Activated T-cell treated with anti-CD3 and anti-CD28 coated beads for 1 hour (primary cell): ENCODE measurements around the gene NUDT3.
A peak's percentile ranks its signal among the peaks of the same experiment; 100 is the strongest.
"Not testable (repeated sequence)": the region's sequence is repeated elsewhere in the genome, so short reads cannot be mapped to it uniquely, and the experiment has no call there.

Experiments
- DNase-seq: peaks from one replicate; pipeline ENCODE4 v3.0.0-alpha.2; 2020; ENCODE audit warnings: low read depth

Gene NUDT3

GRCh38 chr6:34252395-34252794 is 140.1 kb downstream of the NUDT3 start:
- DNase-seq, result not testable (repeated sequence)

GRCh38 chr6:34249469-34250261 is 142.8 kb downstream of the NUDT3 start:
- no peak for DNase-seq

- DNase-seq, result peak; percentile 98
These were observed 143.6 kb downstream of the NUDT3 start, which contains the start of gene SMIM29 for GRCh38 chr6:34248727-34249468. Gene SMIM29, minus strand, starts transcription at chr6:34249006. Its CDS starts 1,215 bp downstream, at chr6:34247791.

DNA sequence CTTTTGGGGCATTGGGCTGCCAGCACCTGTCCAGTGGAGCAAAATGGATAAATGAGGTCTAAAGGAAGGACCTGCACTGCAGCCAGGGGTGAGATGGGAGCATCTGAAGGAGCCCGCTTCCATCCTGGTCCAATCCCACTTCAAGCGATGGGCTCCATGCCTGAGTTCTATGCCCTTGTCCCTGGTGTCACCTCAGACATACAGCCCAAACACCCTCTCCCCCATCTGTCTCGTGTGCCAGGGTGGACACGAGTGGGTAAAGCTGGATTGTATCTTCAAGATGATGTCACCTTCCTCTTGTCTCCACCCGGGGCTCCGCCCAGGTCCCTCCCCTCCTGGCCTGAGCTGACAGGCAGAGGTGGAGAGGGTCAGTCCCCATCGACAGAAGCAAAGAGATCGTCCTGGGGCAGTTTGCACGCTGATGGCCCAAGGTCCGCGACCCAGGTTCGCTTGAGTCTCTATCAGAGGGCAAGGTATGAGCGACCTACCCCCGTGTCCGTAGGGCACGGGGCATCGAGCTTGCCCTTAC is 144.2 kb downstream of the NUDT3 start:
- no peak for DNase-seq

- DNase-seq, result no peak
These were observed 144.8 kb downstream of the NUDT3 start for GRCh38 chr6:34247481-34248197.

DNA sequence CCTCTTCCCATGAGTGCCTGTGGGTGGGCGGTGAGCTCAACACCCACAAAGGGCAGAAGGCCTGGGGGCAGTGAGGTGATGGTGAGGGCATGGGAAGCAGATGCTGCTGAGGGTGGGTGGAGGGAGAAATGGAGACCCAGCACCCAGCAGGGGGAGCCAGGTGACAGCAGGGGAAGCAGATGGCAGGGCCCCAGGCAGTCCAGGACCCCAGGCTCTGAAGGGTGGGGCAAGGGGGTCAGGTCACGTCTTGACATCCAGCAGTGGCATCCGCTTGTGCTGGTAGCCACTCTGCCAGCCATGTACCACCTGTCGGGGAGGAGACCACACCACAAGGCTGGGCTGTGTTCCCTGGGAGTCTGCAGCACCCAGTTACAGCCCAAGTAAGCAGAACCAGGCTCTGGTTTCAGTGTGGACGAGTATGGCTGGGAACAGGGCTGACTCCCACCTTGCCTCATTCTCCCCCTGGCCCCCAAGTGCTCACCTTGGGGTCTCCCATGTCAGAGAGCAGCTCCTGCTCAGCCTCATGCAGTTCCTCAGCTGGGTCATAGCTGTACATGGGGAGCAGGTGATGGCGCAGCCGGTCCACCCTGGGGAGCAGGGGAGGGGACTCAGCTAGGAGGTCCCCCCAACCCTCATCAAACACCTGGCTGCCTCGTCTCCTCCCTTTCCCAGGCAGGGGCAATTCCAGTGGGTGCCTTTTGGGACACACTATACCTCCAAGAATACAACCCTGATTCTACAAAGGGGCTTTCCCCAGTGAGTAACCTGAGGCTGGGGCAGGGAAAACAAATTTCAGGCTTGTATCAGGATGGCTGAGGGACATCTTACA is 145.7 kb downstream of the NUDT3 start:
- DNase-seq, result no peak

GRCh38 chr6:34246249-34246562 is 146.3 kb downstream of the NUDT3 start:
- no peak for DNase-seq

- DNase-seq, result not testable (repeated sequence)
These were observed 146.7 kb downstream of the NUDT3 start for GRCh38 chr6:34245761-34246140.

GRCh38 chr6:34245032-34245760 is 147.3 kb downstream of the NUDT3 start:
- DNase-seq, result not testable (repeated sequence)

DNA sequence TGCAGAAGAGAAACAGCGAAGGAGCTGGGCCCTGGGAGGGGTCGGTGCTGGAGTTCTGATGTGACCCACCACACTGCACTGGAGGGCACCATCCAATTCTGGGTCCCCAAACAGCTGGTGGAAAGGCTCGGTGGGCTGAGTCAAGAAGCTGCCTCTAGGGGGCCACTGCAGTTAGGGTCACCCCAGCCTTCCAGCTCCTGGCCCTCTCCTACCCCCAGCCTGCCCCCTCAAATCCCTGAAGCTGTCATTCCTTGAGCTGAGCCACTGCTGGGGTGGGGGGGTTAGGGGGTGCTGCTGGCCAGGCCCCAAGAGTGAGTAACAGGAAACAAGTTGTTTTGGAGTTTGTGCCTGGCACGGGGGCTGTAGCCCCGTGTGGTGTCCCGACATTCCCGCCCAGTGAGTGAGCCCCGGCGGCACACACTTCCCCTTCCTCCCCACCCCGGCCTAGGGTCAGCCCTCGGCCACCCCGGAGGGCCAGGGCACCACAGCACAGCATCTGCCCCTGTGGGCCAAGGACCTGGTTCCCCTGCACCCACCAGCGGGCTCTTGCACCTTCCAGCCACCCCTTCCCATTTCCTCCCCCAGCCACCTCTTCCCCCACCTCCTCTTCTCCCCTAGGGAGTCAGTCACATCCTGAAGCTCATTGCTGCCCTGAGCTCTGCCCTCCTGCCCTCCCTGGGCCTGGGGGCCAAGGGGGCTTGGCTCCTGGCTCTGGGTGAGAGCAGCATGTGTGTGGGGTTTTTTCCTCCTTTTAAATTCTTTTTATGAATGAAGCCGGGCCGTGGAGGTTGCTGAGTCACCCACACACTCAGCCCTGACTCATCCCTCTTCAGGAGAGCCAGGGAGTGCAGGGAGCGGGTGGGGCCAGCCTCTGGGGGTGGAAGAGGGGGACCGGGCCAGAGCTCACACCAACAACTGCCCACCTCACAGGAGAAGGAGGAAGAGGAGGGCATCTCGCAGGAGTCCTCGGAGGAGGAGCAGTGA is 148.3 kb downstream of the NUDT3 start:
- no peak for DNase-seq

DNA sequence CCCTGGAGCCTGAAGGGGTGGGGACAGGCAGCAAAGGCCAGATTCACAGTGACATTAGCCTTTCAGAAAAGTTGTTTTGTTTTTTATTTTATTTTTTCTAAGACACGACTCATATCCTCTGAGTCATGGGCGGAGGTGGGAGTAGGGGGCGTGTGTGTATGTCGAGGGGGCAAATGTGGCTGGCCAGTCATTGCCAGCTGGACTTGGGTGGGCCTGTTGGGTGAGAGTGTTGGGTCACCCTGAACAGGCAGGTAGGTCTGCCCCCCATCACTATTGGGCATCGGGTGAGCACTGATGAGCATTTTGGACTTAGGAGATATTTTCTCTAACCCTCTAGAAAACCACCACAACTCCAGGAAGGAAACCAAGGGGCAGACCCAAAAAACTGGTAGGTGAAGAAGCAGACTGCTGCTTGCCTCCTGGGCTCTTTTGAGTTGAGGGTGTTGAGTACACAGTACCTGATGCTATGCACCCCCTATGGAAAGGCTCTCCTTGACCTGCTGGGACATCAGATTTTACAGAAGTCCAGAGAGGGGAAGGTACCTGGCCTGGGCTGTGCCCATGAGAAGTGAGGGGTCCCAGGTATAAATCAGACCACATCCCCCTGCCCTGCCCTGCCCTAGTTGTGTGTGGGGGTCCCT is 149.2 kb downstream of the NUDT3 start:
- no peak for DNase-seq

DNA sequence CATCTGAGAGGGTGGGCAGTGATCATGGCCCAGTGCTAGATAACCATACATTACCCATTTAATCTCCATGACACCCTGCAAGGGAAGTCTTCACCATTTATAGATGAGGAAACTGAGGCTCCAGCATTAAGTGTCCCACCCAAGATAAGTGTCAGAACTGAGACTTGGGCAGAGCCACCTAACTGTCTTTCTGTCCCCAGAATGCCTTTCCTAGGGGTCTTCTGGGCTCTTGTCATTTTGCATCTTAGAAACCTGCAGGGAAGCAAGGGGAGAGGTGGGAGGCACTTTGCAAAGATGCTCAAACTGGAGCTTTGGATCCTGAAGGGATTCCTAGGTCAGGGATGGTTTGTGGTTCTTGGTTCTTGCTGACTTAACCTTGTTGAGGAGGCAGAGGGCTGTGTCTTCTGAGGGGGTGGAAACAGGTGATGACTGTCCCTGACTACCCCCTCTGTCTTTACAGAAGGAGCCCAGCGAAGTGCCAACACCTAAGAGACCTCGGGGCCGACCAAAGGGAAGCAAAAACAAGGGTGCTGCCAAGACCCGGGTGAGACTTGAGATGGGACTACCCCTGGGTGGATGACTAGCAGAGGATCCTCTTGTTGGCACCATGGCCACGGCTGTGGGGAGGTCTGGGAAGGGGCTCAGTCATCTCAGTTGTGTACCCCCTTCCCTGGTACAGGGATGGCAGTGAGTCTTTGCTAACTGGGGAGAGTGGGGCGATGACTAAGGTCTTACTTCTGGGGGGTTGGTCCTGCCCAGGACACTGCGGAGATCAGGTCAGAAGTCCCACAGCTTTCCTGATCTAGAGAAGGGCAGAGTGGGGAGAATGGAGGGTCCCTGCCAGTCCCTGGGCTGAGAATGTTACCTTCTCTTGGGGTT is 150.0 kb downstream of the NUDT3 start:
- DNase-seq, result no peak

- DNase-seq, result no peak
These were observed 150.9 kb downstream of the NUDT3 start for GRCh38 chr6:34241351-34242215.

DNA sequence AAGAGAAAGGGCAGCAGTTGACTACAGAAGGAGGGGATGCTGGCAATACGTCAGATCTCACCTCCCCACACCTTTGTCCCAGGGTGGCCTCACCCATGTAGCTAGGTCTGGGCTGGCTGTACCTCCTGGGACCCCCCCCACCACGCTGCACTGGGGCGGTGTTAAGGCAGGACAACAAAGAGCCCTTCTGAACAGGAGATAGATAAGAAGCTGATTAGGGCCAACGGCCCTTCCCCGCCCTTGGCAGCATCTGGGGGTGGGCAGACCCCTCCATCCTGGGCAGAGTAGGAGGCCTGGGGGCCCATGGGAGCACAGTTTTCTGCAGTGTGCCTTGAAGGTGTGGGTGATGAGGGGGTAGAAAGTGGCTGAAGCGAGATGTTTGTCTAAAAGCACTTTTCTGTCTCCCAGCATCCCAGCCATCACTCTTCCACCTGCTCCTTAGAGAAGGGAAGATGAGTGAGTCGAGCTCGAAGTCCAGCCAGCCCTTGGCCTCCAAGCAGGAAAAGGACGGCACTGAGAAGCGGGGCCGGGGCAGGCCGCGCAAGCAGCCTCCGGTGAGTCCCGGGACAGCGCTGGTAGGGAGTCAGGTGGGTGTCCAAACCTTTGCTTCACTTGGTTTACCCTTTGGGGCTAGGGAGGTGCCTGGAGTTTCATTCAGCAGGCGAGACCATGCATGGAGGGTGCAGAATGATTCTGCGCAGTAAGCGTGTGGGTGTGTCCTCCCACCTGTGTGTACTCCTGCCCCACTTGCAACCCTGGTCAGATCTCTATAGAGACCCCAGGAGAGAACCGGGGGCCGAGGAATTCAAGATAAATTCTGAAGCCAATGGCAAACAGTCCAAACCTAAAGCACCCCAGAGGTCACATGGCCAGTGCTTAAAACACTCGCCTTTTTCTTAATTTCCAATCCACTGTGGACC is 151.9 kb downstream of the NUDT3 start:
- no peak for DNase-seq

GRCh38 chr6:34239893-34240292 is 152.6 kb downstream of the NUDT3 start:
- no peak for DNase-seq

- DNase-seq, result no peak
These were observed 153.0 kb downstream of the NUDT3 start for GRCh38 chr6:34239500-34239825.
